GM19193 (cell line): Measurements from ENCODE around the gene ERFE.
A peak's percentile ranks its signal among the peaks of the same experiment; 100 is the strongest.

ENCODE experiments used
- POLR2A ChIP-seq: IDR thresholded peaks from 4 replicates; pipeline ENCODE4 v1.6.1; 2011; ENCODE audit not compliant: insufficient read depth, insufficient read length; ENCODE audit errors: extremely low read depth

Gene ERFE

DNA sequence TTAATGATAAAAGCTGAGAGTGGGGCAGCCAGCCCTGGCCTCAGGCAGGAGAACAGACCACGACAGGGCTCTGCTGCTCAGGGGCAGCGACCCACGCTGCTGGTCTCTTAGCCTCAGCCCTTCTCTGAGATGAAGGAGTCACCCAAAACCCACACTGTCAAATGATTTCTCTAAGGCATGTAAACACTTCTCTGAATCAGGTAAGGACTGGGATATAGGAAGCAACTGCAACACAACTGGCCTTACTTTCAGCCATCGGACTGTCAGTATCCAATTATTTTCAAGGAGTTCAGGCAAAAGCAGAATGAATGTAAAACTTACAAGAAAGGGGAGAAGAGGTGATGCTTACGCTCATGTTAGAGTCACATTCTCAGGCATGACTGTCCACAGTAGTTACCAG, 21.8 kb downstream of the ERFE start:
- no peak for TF ChIP-seq POLR2A

DNA sequence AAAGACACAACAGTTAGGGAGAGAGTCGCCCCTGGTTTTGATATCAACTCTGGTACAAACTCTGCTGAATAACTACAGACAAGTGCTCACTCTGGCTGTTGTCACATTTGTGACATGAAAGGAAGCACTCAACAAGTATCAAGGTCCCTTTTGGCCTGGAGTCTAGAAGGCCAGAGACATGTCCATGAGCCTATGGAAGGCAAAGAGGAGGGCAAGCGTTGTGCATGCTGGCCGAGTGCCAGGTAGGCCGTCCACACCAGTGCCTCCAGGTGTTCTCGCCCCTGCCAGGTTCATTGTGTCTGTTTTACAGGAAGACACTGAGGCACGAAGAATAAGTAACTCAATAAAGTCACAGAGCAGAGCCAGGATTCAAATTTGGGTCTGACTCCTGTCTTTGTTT, 23.6 kb downstream of the ERFE start:
- no peak for TF ChIP-seq POLR2A

DNA sequence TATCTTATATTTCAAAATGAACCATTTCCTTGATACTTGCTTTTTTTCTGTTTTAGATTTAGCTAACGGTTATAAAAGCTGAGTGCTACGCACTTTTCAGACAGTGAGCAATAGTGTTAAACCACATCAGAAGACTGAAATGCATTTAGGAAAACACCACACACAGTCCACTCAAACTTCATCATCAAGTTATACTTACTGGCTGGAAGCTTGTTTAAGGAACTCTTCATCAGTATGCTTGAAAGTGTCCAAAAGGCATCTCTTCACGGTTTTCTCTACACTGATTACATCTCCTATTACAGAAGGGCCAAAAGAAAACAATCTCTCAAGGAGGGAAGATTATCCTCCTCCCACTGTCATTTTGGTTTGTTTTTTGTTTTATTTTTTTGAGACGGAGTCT, 25.1 kb downstream of the ERFE start:
- TF ChIP-seq POLR2A, result no peak

DNA sequence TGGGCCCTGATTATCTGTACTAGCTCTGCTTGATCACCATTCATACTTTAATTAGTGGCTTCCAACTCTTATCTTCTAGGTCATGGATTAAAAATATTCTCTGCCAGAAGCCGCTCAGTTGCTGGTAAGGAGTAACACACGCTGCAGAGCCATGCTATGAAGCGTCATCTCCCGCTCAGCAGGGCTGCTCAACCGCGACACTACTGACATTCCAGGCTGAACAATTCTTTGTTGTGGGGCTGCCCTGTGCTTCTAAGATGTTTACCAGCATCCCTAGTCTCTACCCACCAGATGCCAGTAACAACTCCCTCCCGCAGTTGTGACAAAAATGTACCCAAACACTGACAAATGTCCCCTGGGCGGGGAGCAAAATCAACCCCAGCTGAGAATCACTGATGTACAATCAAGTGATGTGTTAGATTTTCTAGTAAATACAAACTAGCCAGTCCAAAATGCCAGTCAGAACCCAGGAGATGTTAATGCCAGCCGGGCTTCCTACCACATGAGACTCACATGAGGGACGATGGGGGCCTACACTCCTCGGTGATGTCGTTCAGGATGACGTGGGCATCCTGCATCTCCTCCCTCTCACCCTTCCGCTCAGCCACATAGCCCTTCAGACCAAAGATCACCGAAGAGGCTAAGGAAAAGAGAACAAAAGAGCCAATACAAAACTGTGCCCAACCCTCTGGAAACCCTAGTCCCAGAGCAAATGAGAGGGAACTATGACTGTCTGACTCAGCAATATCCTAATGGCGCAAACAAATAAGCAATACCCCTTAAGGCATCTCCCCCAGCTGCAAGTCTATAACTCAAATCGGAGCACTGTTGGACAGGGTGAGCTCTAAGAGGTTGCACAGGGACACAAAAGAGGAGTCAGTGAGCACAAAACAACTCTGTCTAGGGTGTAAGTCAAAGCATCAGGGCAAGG, 29.1 kb downstream of the ERFE start:
- no peak for TF ChIP-seq POLR2A

DNA sequence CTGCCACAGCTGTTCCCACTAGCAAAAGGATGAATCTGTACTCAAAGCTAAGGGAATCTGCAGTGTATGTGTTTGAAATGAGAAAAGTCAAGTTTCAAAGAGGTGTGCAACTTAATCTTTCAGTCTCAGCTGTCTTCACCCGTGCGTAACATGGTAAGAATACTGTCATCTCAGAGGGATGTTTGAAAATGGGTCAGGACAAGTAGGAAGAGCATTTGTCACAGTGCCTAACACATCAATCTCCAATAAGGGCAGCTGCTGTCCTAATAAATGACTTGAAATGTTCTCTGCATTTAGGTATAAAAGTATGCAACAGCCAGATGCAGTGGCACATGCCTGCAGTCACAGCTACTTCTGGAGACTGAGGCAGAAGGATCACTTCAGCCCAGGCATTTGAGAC, 31.7 kb downstream of the ERFE start:
- TF ChIP-seq POLR2A, result no peak

DNA sequence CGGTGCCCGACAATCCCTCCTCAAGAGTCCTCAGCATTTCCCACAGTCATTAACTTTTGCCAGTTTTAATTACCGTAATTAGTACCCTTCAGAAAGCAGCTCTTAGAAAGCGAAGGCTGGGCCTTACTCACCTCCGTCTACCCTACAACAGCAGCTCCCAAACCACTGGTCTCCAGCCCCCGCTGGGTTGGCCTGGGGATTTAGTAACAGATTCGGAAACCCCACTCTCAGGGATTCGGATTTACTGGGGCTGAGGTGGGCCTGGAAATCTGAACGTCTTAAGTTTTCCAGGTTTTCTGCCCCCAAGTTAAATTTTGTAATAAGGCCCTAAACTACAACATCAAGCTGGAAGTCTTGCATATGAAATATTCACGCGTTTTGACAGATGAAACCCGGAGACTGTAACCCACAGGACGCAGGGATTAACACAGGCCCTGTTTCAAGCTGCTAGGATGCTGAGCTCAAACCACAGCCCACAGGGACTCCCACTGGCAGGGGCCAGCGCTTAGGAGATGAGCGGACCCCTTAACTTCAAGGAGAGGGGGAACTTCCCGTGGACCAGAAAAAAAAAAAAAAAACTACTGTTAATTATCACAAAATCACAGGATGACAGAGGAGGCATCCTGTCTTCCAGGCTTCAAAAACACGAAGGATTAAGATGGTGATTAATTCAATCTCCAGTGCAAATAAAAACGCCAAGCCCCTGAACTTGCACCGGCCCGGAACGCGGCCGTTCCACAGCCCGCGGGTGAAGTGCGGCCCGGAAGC, 43.7 kb downstream of the ERFE start:
- TF ChIP-seq POLR2A, result no peak

DNA sequence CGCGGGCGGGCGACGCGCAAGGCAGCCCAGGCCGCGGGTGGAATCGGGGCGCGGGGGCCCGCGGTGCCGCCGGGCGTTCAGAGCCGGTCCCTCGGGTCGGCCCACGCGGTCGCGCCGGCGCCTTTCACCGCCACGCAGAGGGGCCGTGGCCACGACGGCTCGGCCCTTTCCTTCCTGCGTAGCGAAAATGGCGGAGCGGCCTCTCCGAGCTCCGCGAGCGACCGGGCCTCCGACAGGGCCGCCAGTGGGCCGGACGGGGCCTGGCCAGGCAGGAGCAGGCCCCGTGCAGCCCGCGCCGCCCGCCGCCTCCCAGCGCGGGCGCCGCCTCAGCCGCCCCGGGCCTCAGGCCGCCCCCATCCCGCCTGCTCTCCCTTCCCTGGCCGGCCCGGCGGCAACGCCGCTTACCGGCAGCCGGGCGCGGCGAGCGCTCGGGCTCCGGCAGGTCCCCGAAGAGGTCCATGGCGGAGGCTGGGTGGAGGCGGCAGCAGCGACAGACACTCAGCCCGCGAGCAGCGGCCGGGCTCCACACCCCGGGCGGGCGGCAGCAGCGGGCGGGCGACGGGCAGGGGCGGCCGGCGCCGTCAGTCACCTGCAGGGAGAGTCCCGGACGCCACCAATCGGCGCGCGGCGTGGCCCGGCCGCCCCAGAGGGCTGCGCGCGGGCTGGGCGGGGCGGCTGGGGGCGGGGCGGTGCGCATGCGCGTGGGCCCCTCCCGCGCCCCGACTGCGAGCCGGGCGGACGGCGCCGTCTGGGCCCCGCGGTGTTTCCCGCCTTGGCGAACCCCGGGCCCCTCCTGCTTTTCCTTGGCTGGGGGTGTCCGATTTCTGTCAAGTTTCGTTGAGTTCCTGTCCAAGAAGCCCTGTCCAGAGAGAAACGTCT, 44.6 kb downstream of the ERFE start, which contains the start of gene ILKAP:
ILKAP (minus strand) TSS at position 602 of the 879 bp plus-strand sequence; CDS start at position 460, 142 bp downstream.
- TF ChIP-seq POLR2A, result peak; percentile 87

DNA sequence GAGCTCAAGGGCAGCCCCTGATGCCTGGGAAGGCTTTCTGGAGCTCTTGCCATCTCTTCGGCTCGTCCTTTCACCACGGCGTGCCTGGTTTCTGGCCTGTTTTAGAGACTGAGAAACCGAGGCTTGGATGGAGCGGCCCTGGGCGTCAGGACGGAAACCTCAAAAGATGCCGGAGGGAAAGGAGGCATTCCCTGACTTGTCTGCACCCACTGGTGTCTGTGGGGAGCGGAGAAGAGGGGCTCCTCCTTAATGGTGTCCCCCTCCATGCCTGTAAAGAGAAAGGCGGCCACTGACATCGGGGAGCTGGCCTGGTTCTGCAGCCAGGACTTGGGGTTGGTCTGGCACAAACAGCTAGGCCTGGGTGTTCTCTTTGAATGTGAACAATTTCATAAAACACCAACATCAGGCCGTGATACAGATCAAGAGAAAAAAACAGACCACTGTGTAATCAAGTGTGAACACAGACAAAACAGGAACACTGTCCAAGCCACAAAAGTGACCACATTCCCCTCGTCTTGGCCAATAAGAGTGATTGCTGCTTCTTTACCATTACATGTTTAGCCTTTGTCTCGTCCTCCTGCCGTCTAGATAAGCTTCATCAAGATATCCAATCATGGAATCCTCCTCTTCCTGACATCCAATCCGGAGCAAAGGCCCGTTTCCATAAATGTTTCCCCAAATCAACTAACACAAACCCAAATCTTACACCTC, 45.4 kb downstream of the ERFE start:
- TF ChIP-seq POLR2A, result no peak

DNA sequence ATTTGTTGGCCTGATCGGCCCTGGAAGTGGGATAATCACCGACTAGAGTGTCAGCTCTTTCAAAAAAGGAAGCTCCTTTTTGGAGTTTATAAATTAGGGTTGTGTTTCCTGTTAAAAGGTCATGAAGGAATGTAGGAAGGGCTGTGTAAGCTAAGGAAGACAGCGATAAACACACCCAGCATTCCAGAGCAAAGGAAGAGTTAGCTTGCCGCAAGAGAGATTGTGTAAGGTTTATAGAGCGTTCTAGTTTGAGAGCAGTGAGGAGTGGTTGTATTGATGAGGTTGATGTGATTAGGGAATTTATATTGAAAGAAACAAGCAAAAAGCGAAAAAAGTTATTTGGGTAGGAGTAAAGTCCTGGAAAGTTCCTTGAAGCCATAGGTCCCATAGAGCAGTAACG, 48.2 kb downstream of the ERFE start:
- no peak for TF ChIP-seq POLR2A

DNA sequence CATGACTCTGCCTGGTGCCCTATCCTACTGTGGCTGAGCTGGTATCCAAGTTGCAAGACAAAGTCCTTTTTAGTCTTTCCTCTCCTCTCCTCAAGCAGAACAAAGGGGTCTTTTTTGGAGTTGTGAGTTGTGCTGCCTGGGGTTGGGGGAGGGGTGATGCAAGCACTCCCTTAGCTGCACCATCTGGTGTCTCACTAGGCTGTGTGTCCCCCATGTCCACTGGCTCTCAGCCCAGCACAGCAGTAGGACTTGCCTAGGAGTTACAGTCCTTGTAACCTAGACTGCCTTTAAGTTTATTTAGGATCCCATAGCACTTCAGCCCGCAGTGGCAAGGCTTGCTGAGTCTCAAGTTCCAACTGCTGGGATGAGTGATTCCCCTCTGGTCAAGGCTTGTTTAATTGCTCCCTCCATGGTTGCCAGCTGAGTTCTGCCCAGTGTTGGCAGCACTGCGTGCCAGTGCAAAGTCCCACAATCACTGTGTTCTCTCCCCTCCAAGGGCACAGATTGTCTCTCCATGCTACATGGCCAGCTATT, 57.9 kb downstream of the ERFE start:
- TF ChIP-seq POLR2A, result no peak
